ENCODE results near the gene CCDC141. TPM values are rescaled to one million over a fixed set of nuclear protein-coding genes. Genes with fewer than 3 reads are reported as not detected.
"Not testable (repeated sequence)": the region's sequence is repeated elsewhere in the genome, so short reads cannot be mapped to it uniquely, and the experiment has no call there.

CCDC141 gene
- total RNA-seq, 2 experiments from 2014 or later: 2.6 to 4.3 TPM

DNA sequence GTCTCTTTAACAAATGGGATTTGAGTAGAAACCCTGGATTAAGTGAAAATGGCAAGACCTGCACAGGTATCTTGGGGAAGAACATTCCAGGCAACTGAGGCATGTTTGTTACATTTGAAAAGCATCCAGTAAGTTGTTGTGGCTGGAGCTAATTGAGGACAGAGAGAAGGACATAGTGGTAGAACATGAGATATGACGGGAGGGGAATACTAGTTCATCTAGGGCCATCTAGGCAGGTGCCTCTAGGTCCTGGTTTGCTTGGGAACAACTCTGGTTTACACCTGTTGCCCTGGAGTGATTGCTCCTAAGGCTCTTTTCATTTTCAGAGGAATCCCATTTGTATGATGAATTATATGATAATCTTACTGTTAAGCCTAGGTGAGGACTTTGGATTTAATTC is 19.7 kb upstream of the CCDC141 start:
- H3K9me3 Mint-ChIP-seq (ENCODE audit: low read depth): no peaks in the 10 kb centered on the region
- peaks cover 5% of the 10 kb centered on the region for H3K4me1 Mint-ChIP-seq
- POLR2A ChIA-PET: no interaction called here
- H3K27me3 Mint-ChIP-seq: no peaks in the 10 kb centered on the region
- DNase-seq (no peak), ATAC-seq (no peak)
- H3K4me3 Mint-ChIP-seq: no peak overlapping the region
- intact Hi-C loops (cut with DNase I, micrococcal nuclease): no loop called here
- CTCF ChIA-PET: no interaction called here
- no peak overlapping the region for H3K27ac Mint-ChIP-seq
- H3K36me3 Mint-ChIP-seq (ENCODE audit: low read depth): no peaks in the 10 kb centered on the region

DNA sequence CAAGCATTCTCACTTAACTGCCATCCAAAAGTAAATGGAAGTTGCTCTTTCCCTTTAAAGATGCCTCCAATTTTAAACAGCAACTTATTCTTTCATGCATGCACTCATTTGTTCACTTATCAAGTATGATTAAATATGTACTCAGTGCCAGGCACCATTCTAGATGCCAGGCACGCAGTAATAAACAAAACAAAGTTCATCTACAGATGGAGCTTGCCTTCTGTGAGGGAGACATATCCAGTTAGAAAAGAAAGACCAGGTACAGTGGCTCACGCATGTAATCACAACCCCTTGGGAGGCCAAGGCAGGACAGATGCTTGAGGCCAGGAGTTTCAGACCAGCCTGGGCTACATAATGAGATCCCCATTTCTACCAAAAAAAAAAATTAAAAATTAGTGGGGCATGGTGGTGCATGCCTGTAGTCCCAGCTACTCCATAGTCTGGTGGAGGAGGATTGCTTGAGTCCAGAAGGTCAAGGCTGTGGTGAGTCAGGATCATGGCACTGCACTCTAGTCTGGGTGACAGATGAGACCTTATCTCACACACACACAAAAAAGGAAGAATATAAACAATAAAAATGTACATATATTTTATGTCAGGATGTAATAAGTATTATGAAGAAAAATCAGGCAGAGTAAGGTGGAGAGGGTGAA is 19.2 kb upstream of the CCDC141 start:
- no peak for DNase-seq
- H3K36me3 Mint-ChIP-seq (ENCODE audit: low read depth): no peaks in the 10 kb centered on the region
- CTCF ChIA-PET: no interaction called here
- peaks cover 5% of the 10 kb centered on the region for H3K4me1 Mint-ChIP-seq
- H3K27ac Mint-ChIP-seq: no peak overlapping the region
- intact Hi-C loops (cut with DNase I, micrococcal nuclease): no loop called here
- peaks cover 1% of the 10 kb centered on the region for H3K9me3 Mint-ChIP-seq (ENCODE audit: low read depth)
- no peak for ATAC-seq
- POLR2A ChIA-PET: no interaction called here
- H3K27me3 Mint-ChIP-seq: no peaks in the 10 kb centered on the region
- H3K4me3 Mint-ChIP-seq: no peak overlapping the region

DNA sequence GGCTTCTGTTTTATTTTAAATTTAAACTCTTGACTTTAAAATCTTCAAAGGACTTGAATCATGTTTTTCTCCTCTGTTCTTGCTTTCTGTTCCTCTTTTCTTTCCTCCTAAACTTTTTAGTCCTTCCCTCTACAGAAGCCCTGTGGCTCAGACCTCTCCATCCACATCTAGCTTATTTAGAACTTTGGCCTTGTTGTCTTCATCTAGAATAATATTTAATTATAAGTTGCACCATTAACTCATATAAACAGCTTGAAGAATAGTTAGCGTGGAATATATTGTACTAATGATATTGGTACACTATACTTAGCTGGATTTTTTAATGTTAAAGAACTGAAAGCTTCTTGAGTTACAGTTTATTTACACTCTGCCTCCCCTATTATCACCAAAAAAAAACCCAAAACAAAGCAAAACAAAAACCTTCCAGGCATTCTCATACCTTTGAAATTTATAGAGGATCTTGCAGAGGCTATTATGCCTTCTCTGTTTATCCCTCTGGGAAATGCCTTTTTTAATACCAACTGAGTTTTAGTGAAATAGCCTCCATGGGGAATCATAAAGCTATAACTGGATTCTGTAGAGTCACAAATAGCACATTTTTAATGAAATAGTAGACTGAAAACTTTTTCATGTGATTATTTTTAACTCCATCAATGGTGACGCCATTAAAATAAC is 9.2 kb upstream of the CCDC141 start:
- H3K4me3 Mint-ChIP-seq: no peak overlapping the region
- ATAC-seq: no peak
- no peaks in the 10 kb centered on the region for H3K27me3 Mint-ChIP-seq
- H3K9me3 Mint-ChIP-seq (ENCODE audit: low read depth): no peaks in the 10 kb centered on the region
- no peak overlapping the region for H3K27ac Mint-ChIP-seq
- H3K36me3 Mint-ChIP-seq (ENCODE audit: low read depth): no peaks in the 10 kb centered on the region
- intact Hi-C loops (cut with DNase I, micrococcal nuclease): no loop called here
- no peaks in the 10 kb centered on the region for H3K4me1 Mint-ChIP-seq
- DNase-seq: no peak
- ChIA-PET POLR2A (no interaction called here), CTCF (interaction anchor here (1.0 to 1.2 kb wide), 2 partner anchors 70 to 101 kb away, joined by 3 to 4 read pairs; no protein-coding TSS in a partner anchor)

DNA sequence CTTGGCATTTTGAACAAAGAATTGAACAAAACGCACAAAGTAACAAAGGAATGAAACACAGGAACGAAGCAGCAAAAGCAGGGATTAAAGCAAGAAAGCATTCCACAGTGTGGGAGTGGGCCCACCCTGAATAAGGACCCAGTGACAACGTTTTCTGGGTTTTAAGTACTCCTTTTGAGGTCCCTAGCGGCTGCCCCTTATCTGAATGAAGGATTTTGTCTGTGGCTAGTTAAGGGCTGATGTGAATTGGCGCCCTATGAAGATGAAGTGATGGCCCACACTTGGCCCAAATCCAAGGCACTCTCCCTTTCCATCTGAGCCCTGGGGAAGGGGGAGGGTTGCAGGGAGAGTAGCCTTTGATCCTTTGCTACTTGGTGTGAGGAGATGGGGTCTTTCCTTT is 7.8 kb upstream of the CCDC141 start:
- Mint-ChIP-seq H3K4me1 (no peaks in the 10 kb centered on the region), H3K9me3 (ENCODE audit: low read depth) (no peaks in the 10 kb centered on the region), H3K27ac (no peak overlapping the region), H3K4me3 (no peak overlapping the region), H3K36me3 (ENCODE audit: low read depth) (no peaks in the 10 kb centered on the region), H3K27me3 (no peaks in the 10 kb centered on the region)
- ChIA-PET CTCF (no interaction called here), POLR2A (interaction anchor here (0.6 kb wide), 1 partner anchor 35 kb away, joined by 3 read pairs; no protein-coding TSS in a partner anchor)
- ATAC-seq (no peak), DNase-seq (no peak)
- intact Hi-C loops (cut with DNase I, micrococcal nuclease): no loop called here

DNA sequence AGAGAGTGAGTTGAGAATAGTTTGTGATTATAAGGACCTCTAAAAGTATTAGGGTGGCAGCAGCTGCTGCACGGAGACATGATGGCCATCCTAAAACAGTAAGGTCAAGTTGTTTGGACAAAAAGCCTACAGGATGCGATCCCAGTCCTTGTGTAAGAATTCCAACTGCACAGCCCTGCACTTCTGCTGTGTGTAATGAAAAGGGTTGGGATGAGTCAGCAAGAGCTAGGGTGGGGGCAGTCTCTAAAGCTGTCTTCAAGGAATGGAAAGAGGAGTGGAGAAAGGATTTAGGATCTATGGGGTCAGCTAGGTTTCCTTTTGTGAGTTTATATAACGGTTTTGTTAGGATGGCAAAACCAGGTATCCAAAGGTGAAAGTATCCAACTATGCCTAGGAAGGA is 3.6 kb upstream of the CCDC141 start:
- not testable (repeated sequence) for ATAC-seq, H3K27ac Mint-ChIP-seq

DNA sequence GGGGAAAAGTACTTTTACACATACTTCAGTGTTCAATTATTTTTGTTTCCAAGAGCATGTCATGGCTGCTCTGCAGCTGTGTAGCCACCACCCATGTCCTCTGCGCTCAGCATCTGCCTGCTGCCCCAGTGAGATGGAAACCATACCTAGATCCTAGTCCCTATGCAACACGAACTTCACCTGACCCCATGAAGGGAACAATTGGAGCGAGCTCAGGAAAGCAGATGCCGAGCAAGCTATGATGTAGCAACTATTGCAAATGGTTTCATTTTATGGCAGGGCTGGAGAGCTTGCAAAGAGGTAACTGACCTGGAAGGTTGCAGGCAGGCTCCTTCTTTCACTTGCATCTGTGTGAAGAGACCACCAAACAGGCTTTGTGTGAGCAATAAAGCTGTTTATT is 1.3 kb upstream of the CCDC141 start:
- no peak for DNase-seq
- Mint-ChIP-seq H3K36me3 (ENCODE audit: low read depth) (no peaks in the 10 kb centered on the region), H3K27ac (no peak overlapping the region), H3K4me1 (peaks cover 38% of the 10 kb centered on the region), H3K9me3 (ENCODE audit: low read depth) (no peaks in the 10 kb centered on the region), H3K27me3 (no peaks in the 10 kb centered on the region), H3K4me3 (no peak overlapping the region)
- CTCF ChIA-PET: interaction anchor here (0.6 to 2.2 kb wide), 2 partner anchors 30 to 42 kb away, joined by 3 to 8 read pairs; no protein-coding TSS in a partner anchor
- no peak for ATAC-seq
- intact Hi-C loops (cut with DNase I, micrococcal nuclease): no loop called here
- POLR2A ChIA-PET: no interaction called here

More for the DNA sequence above, 3.6 kb upstream of the CCDC141 start:
- H3K4me3 Mint-ChIP-seq; H3K9me3 Mint-ChIP-seq (ENCODE audit: low read depth); CTCF ChIA-PET; intact Hi-C loops (cut with DNase I, micrococcal nuclease); DNase-seq; H3K36me3 Mint-ChIP-seq (ENCODE audit: low read depth); H3K27me3 Mint-ChIP-seq; POLR2A ChIA-PET: not testable (repeated sequence)
- peaks cover 17% of the 10 kb centered on the region for H3K4me1 Mint-ChIP-seq

DNA sequence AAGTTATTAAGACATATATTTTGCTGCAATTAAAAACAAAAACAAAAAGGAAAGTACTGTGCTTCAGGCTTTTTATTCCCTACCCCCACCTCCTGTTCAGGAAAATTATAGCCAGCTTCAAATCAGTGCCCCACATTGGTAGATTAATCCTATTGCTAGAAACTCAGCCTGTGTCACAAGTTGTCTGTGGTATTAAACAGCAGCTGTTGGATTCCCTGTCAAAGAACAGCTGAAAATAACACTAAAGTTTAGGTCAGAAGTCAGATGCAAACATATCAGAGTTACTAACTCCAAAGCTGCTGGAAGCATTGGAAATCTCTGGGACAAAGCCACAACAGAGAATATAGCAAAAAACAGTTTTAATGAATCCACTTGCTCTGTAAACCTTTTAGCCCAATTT is 818 bp upstream of the CCDC141 start:
- CTCF ChIA-PET: interaction anchor here (2.2 kb wide), 1 partner anchor 30 kb away, joined by 8 read pairs; no protein-coding TSS in a partner anchor
- POLR2A ChIA-PET: no interaction called here
- Mint-ChIP-seq H3K9me3 (ENCODE audit: low read depth) (no peaks in the 10 kb centered on the region), H3K4me1 (peaks cover 43% of the 10 kb centered on the region), H3K36me3 (ENCODE audit: low read depth) (peaks cover 1% of the 10 kb centered on the region), H3K27ac (peak overlapping the region; percentile 56), H3K27me3 (no peaks in the 10 kb centered on the region), H3K4me3 (no peak overlapping the region)
- DNase-seq: no peak
- ATAC-seq: no peak
- intact Hi-C loops (cut with DNase I, micrococcal nuclease): no loop called here

DNA sequence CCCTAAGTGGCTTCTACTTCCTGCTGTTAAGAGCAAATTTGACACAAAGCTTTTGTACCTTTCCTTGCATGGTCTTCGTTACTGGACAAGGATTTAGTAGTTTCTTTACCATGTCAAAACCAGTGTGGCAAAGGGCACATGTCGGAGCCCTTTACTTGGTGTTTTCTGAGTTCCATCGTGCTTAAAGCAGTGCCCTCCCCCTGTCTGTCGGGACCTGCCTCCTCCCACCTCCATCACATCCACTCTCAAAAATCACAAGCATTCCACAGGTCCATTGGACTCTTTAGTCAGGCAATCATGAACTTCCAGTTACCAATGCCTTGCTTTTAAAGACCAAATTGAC is 763 bp downstream of the CCDC141 start:
- Mint-ChIP-seq H3K4me3 (peak overlapping the region; percentile 78), H3K9me3 (ENCODE audit: low read depth) (no peaks in the 10 kb centered on the region), H3K27ac (peak overlapping the region; percentile 85), H3K36me3 (ENCODE audit: low read depth) (peaks cover 10% of the 10 kb centered on the region), H3K4me1 (peaks cover 55% of the 10 kb centered on the region), H3K27me3 (no peaks in the 10 kb centered on the region)
- ATAC-seq (peak; percentile 65), DNase-seq (peak; percentile 28)
- CTCF ChIA-PET: interaction anchor here (0.8 to 1.3 kb wide), 2 partner anchors 30 to 76 kb away, joined by 3 to 5 read pairs; no protein-coding TSS in a partner anchor
- POLR2A ChIA-PET: interaction anchor here (0.7 to 1.2 kb wide), 2 partner anchors 17 to 18 kb away, joined by 3 to 4 read pairs; no protein-coding TSS in a partner anchor
- intact Hi-C loops (cut with DNase I, micrococcal nuclease): loop anchor here in 1 of 2 experiments (2.0 kb wide), 1 partner anchor 16 kb away; no protein-coding TSS in a partner anchor

DNA sequence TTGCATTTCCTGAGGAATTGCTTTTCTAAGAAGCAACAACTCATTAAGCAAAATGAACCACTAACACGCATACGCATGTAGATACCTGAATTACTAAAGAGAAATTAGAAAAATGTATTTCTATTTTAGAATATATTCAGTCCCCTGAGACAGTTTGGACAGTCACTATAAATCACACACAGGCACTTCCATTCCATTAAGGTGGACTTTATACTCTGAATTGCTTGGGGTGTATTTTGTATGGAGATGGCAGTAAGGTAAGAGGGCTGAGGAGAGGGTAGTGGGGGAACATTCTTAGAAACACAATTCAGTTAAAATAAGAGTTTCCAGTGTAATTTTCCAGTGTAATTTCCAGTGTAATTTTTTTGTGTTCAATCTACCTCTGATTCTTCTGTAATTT is 1.8 kb downstream of the CCDC141 start:
- Mint-ChIP-seq H3K4me3 (peak overlapping the region; percentile 78), H3K4me1 (peaks cover 65% of the 10 kb centered on the region), H3K36me3 (ENCODE audit: low read depth) (peaks cover 18% of the 10 kb centered on the region), H3K27ac (peak overlapping the region; percentile 85), H3K27me3 (no peaks in the 10 kb centered on the region), H3K9me3 (ENCODE audit: low read depth) (peaks cover 3% of the 10 kb centered on the region)
- POLR2A ChIA-PET: no interaction called here
- CTCF ChIA-PET: no interaction called here
- ATAC-seq (no peak), DNase-seq (no peak)
- intact Hi-C loops (cut with DNase I, micrococcal nuclease): loop anchor here in 1 of 2 experiments (2.0 kb wide), 1 partner anchor 15 kb away; no protein-coding TSS in a partner anchor

DNA sequence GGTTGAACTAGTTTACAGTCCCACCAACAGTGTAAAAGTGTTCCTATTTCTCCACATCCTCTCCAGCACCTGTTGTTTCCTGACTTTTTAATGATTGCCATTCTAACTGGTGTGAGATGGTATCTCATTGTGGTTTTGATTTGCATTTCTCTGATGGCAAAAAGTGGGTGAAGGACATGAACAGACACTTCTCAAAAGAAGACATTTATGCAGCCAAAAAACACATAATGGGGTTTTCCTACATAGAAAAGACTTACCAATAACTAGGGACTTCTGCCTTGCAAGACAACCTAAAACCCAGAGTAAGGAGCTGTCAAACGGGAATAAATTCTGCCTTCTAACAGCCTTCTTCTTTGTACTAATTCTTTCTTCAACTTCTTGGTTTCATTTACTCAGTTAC is 4.3 kb downstream of the CCDC141 start:
- H3K4me1 Mint-ChIP-seq: peaks cover 68% of the 10 kb centered on the region

DNA sequence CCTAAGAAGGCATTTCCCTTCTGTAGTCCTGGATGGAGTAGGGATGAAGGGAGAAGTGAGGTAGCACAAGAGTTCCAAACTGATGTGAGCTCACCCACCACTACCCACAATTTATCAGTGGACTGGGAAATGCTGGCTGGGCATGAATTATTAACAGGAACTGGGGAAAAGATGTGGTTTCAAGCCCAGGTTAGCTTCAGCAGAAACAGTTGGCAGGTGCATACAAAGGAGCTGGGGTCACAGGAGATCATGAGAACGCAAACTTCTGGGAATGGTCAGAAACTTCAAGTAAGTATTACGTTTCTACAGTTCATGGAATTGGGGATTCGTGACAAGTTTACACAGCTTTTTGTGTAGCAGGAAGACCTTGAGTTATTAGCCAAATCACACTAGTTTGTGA is 5.4 kb downstream of the CCDC141 start:
- Mint-ChIP-seq H3K9me3 (ENCODE audit: low read depth) (peaks cover 4% of the 10 kb centered on the region), H3K27ac (no peak overlapping the region), H3K36me3 (ENCODE audit: low read depth) (peaks cover 25% of the 10 kb centered on the region), H3K27me3 (no peaks in the 10 kb centered on the region), H3K4me1 (peaks cover 58% of the 10 kb centered on the region), H3K4me3 (no peak overlapping the region)
- DNase-seq (no peak), ATAC-seq (no peak)
- ChIA-PET POLR2A (no interaction called here), CTCF (interaction anchor here (1.5 kb wide), 1 partner anchor 25 kb away, joined by 5 read pairs; no protein-coding TSS in a partner anchor)
- intact Hi-C loops (cut with DNase I, micrococcal nuclease): no loop called here

More for the DNA sequence above, 4.3 kb downstream of the CCDC141 start:
- intact Hi-C loops (cut with DNase I, micrococcal nuclease); POLR2A ChIA-PET; DNase-seq; H3K9me3 Mint-ChIP-seq (ENCODE audit: low read depth); H3K27ac Mint-ChIP-seq; H3K27me3 Mint-ChIP-seq; H3K4me3 Mint-ChIP-seq; ATAC-seq: not testable (repeated sequence)
- CTCF ChIA-PET: interaction anchor here (1.2 kb wide), 1 partner anchor 26 kb away, joined by 4 read pairs; no protein-coding TSS in a partner anchor
- peaks cover 25% of the 10 kb centered on the region for H3K36me3 Mint-ChIP-seq (ENCODE audit: low read depth)

DNA sequence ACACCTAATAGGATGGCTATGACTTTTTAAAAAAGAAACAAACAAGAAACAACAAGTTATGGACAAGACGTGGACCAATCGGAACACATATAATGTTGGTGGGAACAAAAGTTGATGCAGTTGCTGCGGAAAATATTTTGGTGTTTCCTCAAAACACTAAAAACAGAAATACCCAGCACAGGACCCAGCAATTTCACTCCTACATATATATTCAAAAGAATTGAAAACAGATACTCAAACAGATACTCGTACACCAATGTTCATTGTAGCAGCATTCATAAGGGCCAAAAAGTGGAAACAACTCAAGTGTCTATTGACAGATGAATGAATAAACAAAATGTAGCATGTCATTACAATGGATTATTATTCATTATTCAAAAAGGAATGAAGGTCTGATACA is 12.1 kb downstream of the CCDC141 start:
- POLR2A ChIA-PET: no interaction called here
- DNase-seq (no peak), ATAC-seq (peak; percentile 57)
- Mint-ChIP-seq H3K4me1 (peaks cover 29% of the 10 kb centered on the region), H3K9me3 (ENCODE audit: low read depth) (peaks cover 8% of the 10 kb centered on the region), H3K27ac (no peak overlapping the region), H3K36me3 (ENCODE audit: low read depth) (peaks cover 16% of the 10 kb centered on the region), H3K4me3 (no peak overlapping the region), H3K27me3 (no peaks in the 10 kb centered on the region)
- intact Hi-C loops (cut with DNase I, micrococcal nuclease): loop anchor here (10.0 kb wide), 2 partner anchors 227 to 967 kb away; partner anchors contain the start of genes CWC22 (in 1 of the 2) and SESTD1 (in 1 of the 2)
- CTCF ChIA-PET: interaction anchor here (0.6 kb wide), 2 partner anchors 99 to 1254 kb away, joined by 3 read pairs; no protein-coding TSS in a partner anchor
